Ramos (cell line): ENCODE measurements around the gene SKP2.
"Not testable (repeated sequence)": the region's sequence is repeated elsewhere in the genome, so short reads cannot be mapped to it uniquely, and the experiment has no call there.

ENCODE experiments used
- in situ Hi-C: fragments of 300-500 bp; cut with MboI; formaldehyde crosslinking; loops from one replicate; pipeline ENCODE4 v1.14.3; 2022; ENCODE audit warnings: low sequenced_read_pairs; ENCODE audit not compliant: unreplicated experiment

Gene SKP2

GRCh38 chr5:36193746-36194145 is 41.8 kb downstream of the SKP2 start:
- in situ Hi-C loops = no loop called here

- in situ Hi-C loops = no loop called here
These were observed 46.4 kb downstream of the SKP2 start for GRCh38 chr5:36198281-36198680.

- in situ Hi-C loops = not testable (repeated sequence)
These were observed 46.9 kb downstream of the SKP2 start for GRCh38 chr5:36198783-36199182.

- in situ Hi-C loops = no loop called here
These were observed 47.7 kb downstream of the SKP2 start for GRCh38 chr5:36199620-36200019.

- in situ Hi-C loops = no loop called here
These were observed 48.6 kb downstream of the SKP2 start for GRCh38 chr5:36200513-36200912.

GRCh38 chr5:36202521-36202961 is 50.6 kb downstream of the SKP2 start:
- in situ Hi-C loops = no loop called here

- in situ Hi-C loops = no loop called here
These were observed 53.4 kb downstream of the SKP2 start for GRCh38 chr5:36205329-36205728.

GRCh38 chr5:36206913-36207312 is 55.0 kb downstream of the SKP2 start:
- in situ Hi-C loops = no loop called here

GRCh38 chr5:36208786-36209185 is 56.9 kb downstream of the SKP2 start:
- in situ Hi-C loops = no loop called here

- in situ Hi-C loops = no loop called here
These were observed 57.8 kb downstream of the SKP2 start for GRCh38 chr5:36209664-36210063.

- in situ Hi-C loops = no loop called here
These were observed 62.5 kb downstream of the SKP2 start for GRCh38 chr5:36214436-36214835.

GRCh38 chr5:36215910-36216309 is 64.0 kb downstream of the SKP2 start:
- in situ Hi-C loops = no loop called here

- in situ Hi-C loops = no loop called here
These were observed 65.7 kb downstream of the SKP2 start for GRCh38 chr5:36217567-36217966.

GRCh38 chr5:36217988-36218387 is 66.1 kb downstream of the SKP2 start:
- in situ Hi-C loops = no loop called here

GRCh38 chr5:36222620-36223019 is 70.7 kb downstream of the SKP2 start:
- in situ Hi-C loops = no loop called here

GRCh38 chr5:36227046-36227445 is 75.1 kb downstream of the SKP2 start:
- in situ Hi-C loops = no loop called here

- in situ Hi-C loops = no loop called here
These were observed 76.6 kb downstream of the SKP2 start for GRCh38 chr5:36228505-36228904.

- in situ Hi-C loops = no loop called here
These were observed 78.4 kb downstream of the SKP2 start for GRCh38 chr5:36230151-36230790.

GRCh38 chr5:36232533-36232932 is 80.6 kb downstream of the SKP2 start:
- in situ Hi-C loops = no loop called here
